GM12872 (cell line): ENCODE results near the gene ENTREP3.

Source experiments
- CTCF ChIP-seq: IDR thresholded peaks from 3 replicates; pipeline ENCODE4 v1.5.1; 2011; ENCODE audit warnings: low read depth, mild to moderate bottlenecking, low read length, moderate library complexity; ENCODE audit not compliant: insufficient read depth

Gene ENTREP3

GRCh38 chr1:155285063-155285462, 29.8 kb upstream of the ENTREP3 start:
- no peak for TF ChIP-seq CTCF

- no peak for TF ChIP-seq CTCF
Measured at GRCh38 chr1:155284476-155284875, 29.2 kb upstream of the ENTREP3 start.

GRCh38 chr1:155282488-155283091, 27.3 kb upstream of the ENTREP3 start:
- no peak for TF ChIP-seq CTCF

GRCh38 chr1:155279268-155279667, 24.0 kb upstream of the ENTREP3 start:
- TF ChIP-seq CTCF = no peak

- no peak for TF ChIP-seq CTCF
Measured at GRCh38 chr1:155278689-155279160, 23.4 kb upstream of the ENTREP3 start.

GRCh38 chr1:155277902-155278688, 22.8 kb upstream of the ENTREP3 start:
- peak; percentile 68 for TF ChIP-seq CTCF

- peak; percentile 56 for TF ChIP-seq CTCF
Measured at GRCh38 chr1:155277070-155277901, 22.0 kb upstream of the ENTREP3 start, which contains the start of gene HCN3. Gene HCN3 (plus strand): TSS chr1:155277463. CDS start chr1:155277591, 128 bp downstream.
